ENCODE measurements around the gene APC. TPM values are rescaled to one million over a fixed set of nuclear protein-coding genes. Genes with fewer than 3 reads are reported as not detected.

APC gene
- total RNA-seq, 1 donor from 2014 or later, result 47.0 TPM

DNA sequence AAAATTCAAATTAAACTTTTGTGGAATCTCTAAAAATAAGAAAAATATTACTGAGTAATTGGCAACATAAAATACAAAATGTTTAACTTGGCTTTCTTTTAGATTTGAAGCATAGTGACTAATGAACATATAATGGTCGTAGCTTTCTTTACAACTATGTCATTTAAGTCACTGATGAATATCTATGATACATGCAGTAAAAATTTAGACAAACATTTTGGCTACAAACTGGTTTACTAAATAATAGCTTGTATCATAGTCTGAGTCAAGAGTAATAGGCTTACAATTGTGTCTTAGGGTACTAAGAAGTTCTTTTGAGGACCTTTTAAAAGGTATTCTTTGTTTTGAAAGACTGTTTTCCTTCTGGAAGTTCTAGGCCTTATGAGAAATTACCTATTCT is 2.0 kb upstream of the APC start:
- no peak for DNase-seq (ENCODE audit: low read depth)
- no peaks in the 10 kb centered on the region for H3K27me3 ChIP-seq (ENCODE audit: control insufficient read depth, insufficient read depth, low read length)
- TF ChIP-seq CTCF (IDR thresholded peaks at IDR 0.05; ENCODE audit: insufficient read depth, low read length, poor library complexity, severe bottlenecking), result no peak
- no peak overlapping the region for H3K4me3 ChIP-seq (ENCODE audit: low read depth, low read length)
- no peaks in the 10 kb centered on the region for H3K36me3 ChIP-seq (ENCODE audit: control insufficient read depth, insufficient read depth, low read length)

DNA sequence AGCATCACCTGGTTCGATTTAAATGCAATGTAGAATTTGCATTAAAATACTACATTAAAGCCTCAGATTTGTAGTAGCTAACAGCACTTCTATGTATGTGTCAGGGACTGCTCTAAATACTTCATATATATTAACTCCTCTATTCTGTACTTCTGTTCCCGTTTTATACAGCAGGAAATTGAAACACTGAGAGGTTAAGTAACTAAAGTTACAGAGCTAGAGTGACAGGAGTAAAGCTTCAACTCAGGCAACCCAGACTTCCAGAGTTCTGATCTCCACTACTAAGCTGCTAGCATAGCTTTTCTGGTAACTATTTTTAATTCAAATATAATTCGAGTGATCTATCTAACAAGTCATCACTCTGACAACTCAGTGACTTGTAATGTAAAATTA is 619 bp upstream of the APC start:
- H3K36me3 ChIP-seq (ENCODE audit: control insufficient read depth, insufficient read depth, low read length), result no peaks in the 10 kb centered on the region

GRCh38 chr5:112738191-112738560 is 491 bp downstream of the APC start:
- TF ChIP-seq CTCF (IDR thresholded peaks at IDR 0.05; ENCODE audit: insufficient read depth, low read length, poor library complexity, severe bottlenecking), result no peak
- Histone ChIP-seq H3K4me3 (ENCODE audit: low read depth, low read length) (peak overlapping the region; percentile 56), H3K36me3 (ENCODE audit: control insufficient read depth, insufficient read depth, low read length) (no peaks in the 10 kb centered on the region), H3K27me3 (ENCODE audit: control insufficient read depth, insufficient read depth, low read length) (no peaks in the 10 kb centered on the region)
- no peak for DNase-seq (ENCODE audit: low read depth)

More for the DNA sequence above, 619 bp upstream of the APC start:
- no peak for DNase-seq (ENCODE audit: low read depth)
- Histone ChIP-seq H3K27me3 (ENCODE audit: control insufficient read depth, insufficient read depth, low read length) (no peaks in the 10 kb centered on the region), H3K4me3 (ENCODE audit: low read depth, low read length) (peak overlapping the region; percentile 56)
- TF ChIP-seq CTCF (IDR thresholded peaks at IDR 0.05; ENCODE audit: insufficient read depth, low read length, poor library complexity, severe bottlenecking), result no peak

DNA sequence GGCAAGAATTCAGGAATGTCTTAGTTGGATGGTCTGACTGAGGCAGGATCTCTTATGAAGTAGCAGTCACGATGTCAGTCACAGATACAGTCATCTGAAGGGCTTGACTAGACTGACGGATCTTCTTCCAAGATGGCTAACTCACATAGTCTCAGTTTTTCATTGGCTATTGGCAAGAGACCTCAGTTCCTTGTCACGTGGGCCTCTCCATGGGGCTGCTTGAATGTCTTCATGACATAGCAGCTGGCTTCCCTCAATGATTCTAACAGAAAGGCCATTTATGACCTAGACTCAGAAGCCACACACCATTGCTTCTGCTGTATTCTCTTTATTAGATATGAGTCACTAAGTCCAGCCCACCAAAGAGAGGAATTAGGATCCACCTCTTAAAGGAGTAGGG is 4.7 kb downstream of the APC start:
- no peak overlapping the region for H3K4me3 ChIP-seq (ENCODE audit: low read depth, low read length)
- no peaks in the 10 kb centered on the region for H3K27me3 ChIP-seq (ENCODE audit: control insufficient read depth, insufficient read depth, low read length)
- DNase-seq (ENCODE audit: low read depth), result no peak
- no peak for TF ChIP-seq CTCF (IDR thresholded peaks at IDR 0.05; ENCODE audit: insufficient read depth, low read length, poor library complexity, severe bottlenecking)
- no peaks in the 10 kb centered on the region for H3K36me3 ChIP-seq (ENCODE audit: control insufficient read depth, insufficient read depth, low read length)

DNA sequence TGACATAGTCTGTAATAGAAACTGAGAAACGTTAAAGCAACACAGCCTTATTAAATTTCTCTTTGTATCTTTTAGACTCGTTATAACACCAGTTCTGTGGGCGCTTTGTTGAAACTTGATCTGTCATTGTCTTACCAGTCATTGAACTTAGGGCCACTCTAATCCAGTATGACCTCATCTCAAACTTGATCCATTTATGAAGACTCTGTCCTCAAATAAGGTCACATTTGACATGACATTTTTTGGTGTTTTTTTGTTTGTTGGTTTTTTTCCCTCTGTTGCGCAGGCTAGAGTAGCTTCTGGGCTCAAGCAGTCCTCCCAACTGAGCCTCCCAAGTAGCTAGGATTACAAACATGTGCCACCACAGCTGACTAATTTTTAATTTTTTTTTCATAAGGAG is 5.9 kb downstream of the APC start:
- no peak overlapping the region for H3K4me3 ChIP-seq (ENCODE audit: low read depth, low read length)

More for the DNA sequence above, 5.9 kb downstream of the APC start:
- TF ChIP-seq CTCF (IDR thresholded peaks at IDR 0.05; ENCODE audit: insufficient read depth, low read length, poor library complexity, severe bottlenecking), result no peak
- no peak for DNase-seq (ENCODE audit: low read depth)
- Histone ChIP-seq H3K36me3 (ENCODE audit: control insufficient read depth, insufficient read depth, low read length) (no peaks in the 10 kb centered on the region), H3K27me3 (ENCODE audit: control insufficient read depth, insufficient read depth, low read length) (no peaks in the 10 kb centered on the region)
